SKM-1 treated with dmso at 0.1 percent for 144 hours (cell line): Measurements from ENCODE around the gene CHD5.

Experiments used
- DNase-seq: peaks from one replicate; lab custom pipeline; 2025; ENCODE audit not compliant: unreplicated experiment; lab: John Stamatoyannopoulos, UW

The CHD5 gene

DNA sequence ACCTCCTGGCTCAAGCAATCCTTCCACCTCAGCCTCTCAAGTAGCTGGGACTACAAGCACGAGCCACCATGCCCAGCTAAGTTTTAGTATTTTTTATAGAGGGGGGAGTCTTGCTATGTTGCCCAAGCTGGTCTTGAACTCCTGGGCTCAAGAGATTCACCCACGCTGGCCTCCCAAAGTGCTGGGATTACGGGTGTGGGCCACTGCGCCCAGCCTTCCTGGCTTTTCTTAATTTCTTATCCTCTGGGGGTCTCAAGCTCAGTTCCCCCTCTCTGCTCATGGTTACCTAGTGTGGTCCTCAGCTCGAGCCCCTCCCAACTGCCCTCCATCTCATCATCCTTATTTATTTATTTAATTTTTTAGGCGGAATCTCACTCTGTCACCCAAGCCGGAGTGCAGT lies 22.1 kb upstream of the CHD5 start:
- DNase-seq = no peak

DNA sequence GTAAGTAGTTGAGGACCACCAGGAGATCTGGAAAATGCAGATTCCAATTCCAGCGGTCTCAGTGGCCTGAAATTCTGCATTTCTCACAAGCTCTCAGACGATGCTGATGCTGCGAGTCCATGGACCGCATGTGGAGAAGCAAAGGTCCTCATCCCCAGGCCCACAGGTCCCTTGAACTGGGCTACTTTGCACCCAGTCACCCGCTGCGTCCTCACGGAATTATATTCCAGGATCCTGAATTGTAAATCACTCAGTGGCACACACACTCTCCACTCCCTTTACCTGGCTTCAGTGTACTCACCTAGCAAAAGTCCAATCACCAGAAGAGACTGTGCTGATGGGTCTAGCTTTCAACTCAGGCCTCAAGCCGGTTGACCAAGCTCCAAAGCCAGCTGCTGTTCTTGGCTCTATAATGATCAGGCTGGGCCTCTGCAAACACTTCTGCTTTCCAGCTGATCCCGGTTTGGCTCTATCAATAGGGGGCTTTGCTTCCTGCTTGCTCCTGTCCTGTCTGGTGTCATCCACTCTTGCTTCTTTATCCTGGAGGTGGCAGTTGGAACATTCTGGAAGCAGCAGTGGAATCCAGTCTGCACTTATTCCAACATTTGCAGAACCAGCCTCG lies 20.2 kb upstream of the CHD5 start:
- DNase-seq = no peak

DNA sequence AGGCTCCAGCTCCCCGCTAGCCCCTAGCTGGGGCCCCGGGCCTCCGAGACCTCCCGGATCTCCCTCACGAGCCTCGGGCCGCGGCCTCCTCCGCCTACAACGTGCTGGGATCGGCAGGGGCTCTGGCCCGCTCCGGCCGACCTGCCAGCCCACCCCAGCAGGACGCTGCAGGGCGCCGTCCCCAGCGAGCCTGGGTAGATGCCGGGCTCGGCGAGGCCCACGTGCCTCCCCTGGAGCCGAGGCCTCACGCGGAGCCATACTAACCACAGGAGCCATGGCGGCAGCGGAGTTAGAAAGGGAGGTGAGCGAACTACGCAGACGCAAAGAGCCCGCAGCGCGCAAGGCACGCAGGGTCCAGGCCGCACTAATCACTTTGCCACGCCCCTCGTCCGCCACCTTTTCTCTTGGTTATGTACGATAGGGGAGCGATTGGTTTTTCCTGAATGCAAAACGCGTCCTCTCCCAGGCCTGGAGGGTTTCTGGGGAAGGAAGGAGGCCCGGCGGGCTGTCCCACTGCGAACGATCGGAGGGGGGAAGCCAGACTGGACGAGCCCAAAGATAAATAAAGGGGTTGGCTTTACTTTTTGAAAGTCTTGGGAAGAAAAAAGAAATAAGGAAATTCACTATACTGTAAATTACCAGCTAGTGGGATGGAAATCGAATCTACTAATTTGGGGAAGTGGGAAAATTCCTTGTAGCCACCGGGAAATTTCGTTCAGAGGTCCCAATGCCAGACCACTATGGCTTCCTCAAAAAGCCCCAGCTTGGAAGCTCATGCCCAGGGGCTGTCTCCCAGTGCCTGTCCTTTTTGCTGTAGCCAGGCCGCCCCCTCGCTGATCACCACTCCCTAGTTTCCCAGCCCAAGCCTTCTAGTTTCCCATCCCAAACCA lies 19.4 kb upstream of the CHD5 start, which contains the start of gene RPL22:
RPL22 (minus strand) TSS at position 298 of the 890 bp plus-strand sequence; CDS start at position 276, 22 bp downstream.
- peak; percentile 99 for DNase-seq

DNA sequence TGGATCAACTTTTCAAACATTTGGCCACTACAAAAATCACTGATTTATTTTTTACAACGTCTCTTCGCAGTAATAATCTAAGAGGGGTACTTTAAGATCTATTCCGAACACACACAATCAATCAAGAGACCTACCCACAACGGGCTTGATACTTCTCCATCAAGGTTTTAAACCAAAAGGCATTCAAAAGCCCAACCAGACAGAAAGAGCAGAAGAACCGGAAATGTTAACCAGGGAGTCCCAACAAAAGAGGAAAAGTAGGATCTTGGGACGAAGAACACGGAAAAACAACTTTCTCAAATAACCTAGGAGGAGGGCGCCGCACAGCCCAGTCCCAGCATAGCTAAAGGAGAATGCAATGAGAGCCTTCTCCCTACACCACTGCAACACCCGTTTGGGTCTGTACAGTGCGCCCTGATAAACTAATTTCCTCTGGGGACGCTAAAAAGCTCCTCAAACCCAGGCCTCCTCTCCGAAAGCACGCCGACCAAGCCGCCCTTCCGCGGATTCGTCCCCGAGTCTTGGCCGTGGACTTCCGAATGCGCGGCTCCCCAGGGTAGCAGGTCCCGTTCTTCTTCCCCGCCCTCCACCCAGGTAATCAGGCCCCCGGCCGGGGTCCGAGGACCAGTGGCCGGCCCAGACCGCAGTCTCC lies 18.7 kb upstream of the CHD5 start:
- DNase-seq = no peak

DNA sequence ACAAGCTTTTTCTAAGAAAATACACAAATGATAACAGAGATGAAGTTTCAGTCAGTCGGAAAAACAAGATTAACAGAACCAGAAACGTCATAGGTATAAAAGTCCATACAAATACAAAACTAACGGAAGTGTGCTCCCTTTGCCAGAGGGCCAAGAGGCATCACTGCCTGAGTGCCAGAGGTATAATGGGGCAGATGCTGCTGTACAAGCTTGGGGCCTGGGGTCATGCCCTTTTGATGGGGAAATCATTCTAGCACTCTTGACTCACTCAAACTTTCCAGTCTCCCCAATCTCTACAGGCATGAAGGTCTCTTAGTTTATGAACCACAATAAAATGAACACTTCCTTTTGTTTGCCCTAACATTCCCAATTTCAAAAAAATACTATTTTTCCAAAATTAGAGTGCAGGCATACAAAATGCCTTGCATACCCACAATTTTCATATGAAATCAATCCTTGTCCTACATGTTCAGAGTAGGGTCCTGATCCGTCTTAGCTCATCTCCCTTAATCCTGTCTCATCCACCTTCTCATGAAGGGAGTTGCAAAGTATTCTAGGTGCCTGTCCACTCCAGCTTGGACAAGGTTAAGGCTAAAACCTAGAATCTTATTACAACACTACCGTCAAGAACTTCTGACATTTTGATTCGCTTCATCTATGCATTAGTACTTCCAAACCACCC lies 17.8 kb upstream of the CHD5 start:
- DNase-seq = no peak

DNA sequence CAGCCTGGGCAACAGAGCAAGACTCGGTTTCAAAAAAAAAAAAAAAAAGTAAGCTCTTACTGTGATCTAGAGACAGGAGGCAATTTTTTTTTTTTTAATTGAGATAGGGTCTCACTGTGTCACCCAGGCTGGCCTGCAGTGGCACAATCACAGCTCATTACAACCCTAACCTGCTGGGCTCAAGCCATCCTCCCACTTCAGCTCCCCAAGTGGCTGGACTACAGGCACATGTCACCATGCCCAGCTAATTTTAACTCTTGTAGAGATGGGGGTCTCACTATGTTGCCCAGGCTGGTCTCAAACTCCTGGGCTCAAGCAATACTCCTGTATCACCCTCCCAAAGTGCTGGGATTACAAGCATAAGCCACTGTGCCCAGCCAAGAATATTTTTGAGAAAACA lies 11.8 kb upstream of the CHD5 start:
- DNase-seq = no peak

DNA sequence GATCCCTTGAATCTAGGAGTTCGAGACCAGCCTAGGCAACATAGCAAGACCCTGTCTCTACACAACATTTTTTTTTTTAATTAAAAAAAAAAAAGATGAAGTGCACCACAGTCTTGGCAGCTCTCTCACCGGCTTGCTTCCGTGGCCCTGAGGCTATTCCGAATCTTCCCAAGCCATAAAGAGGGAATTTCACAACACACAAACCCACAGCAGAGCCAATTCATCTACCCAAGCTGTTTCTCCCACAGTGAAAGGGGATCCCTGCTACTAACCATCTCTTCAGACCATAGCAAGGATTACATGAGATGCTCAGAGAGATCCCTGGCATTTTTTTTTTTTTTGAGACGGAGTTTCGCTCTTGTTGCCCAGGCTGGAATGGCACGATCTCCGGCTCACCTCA lies 8.3 kb upstream of the CHD5 start:
- no peak for DNase-seq

DNA sequence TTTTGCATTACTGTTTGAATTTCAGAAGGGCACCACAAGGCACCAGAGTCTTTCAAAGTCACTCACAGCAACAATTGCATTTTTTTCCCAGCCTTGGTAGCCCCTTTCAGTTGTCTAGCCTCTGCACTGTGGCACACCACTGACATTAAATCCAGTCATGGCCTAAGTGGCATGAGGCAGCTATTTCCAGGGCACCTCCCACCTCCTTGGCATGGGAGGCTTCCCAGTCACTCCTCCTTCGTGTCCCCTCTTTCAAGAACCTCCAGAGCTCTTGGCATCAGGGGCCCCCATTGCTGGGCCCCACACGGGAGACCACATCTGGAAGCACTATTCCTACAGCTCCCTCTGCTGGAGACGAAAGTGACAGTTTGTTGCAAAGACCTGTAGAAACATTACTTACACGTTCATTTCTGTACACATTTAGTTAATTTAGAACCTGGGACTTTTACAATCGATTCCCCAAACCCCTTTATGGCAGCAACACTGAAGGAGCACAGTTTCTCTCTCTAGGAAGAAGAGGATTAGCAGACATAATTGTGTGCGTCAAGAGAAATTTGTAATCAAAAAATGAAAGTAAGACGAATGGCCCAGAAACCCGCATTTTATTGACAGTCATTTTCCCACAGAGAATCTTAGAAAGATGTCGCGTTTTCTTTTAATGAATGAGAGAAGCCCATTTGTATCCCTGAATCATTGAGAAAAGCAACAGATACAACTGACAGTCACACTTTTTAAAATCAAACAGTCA lies 5.7 kb upstream of the CHD5 start:
- no peak for DNase-seq

DNA sequence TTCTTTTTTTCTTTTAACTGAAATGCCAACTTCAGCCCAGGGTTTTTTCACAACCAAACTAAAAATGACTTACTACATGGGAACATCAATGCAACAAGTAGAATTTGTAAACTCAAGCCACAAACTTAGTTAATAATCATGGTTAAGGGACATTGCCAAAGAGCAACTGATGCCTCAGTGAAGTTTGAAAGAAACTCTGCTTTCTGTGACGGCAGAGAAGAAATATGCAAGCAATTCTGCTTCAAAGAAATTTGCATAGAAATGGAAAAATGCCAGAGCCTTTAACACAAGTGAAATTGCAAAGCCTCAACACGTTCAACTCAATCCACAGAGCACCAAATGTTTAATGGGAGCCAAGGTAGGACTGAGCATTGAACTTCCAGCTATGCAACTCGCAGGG lies 5.0 kb upstream of the CHD5 start:
- DNase-seq = no peak

DNA sequence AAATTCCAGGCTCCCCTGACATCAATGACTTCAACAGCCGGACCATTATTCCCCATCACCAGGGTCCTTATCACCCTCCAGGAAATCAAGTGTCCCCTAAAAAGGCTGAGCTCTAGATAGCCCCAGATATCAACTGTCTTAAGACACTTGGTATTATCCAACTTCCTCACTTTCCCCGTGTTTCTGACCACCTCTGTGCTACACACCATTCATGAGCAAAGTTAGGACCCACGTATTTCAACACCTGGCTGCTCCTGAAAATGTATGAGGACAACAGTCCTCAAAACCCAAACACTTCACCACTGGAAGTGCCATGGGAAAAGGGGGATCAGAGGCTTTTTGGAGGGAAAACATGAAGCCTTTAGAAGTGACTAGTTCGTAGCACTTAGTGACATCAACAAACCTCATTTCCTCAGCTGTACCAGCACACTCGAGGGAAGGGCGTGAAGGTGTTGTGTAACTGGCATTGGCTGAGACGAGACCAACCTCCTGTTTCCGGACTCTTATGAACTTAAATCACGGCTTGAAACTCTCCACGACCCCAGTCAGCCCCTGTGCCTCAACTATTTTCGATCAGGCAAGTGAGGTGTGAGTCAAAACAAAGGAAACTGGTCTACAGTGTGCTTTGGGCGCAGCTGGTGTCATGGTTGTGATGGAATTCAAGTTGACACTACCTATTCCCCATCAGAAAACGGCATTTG lies 4.1 kb upstream of the CHD5 start:
- DNase-seq = peak; percentile 24

DNA sequence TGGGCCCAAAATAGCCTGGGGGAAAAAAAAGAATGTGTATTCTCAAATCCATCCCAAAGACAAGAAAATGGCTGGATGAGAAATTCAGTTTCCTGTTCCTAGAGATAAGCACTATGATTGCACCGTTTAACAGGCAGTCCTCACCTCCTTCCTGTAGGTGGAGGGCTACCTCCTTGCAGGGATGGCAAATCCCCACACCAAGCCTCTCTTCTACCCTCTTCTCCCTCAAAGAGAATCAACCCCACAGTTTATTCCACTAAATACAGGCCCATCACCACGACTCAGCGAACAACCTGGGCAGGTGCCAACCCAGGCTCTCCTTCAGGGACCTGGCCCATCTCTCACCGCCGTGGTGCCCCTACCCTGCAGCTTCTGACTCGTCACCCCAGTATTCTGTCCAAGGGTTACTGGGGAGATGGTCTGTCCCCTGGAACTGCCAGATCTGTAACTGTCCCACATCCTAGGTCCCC lies 3.4 kb upstream of the CHD5 start:
- DNase-seq = no peak

DNA sequence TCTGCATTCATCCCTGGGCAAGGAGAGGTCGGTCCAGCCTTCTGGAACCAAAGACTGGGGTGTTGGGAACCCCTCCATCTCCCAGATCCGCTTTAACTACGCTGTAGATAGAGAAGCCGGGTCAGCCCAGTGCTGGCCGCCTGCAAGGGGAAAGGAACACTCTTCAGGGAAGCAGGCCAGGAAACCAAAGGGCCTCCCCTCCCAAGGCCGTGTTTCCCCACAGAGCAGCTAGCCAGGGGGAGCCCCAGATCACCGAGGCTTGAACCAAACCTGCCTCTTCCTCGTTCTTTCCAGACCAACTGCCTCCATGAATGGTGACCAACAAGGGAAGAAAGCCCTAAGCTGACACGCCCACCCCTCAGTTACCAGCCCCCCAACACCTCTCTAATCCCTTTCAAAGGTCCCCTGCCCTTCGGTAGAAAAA lies 1.2 kb upstream of the CHD5 start:
- DNase-seq = no peak

DNA sequence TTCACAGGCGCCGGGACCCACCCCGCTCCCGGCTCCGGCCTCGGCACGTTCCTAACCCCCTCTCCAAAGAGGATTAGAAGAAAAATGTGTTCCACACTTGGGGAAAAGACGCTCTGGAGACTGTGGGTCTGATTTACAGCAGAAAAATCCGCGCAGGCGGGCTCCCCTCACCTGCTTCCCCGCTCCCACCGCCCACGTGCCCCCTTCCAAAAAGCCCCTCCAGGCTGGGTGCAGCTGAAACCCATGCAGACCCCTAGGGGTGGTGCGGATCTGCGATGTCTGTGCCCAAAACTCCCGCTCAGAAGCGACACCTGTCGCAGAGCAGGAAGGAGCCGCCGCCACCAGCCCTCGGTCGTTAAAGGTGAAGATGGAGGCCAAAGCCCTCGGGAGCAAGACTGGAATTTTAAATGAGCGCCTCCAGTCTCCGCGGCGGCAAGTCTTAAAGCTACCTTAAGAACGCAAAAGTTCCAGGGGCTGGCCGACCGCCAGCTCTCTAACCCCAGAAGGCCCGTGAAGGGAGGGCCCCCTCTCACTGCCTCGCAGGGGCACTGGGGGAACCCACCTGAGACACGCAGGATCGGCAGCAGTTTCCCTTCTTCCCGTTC lies 688 bp upstream of the CHD5 start:
- no peak for DNase-seq

DNA sequence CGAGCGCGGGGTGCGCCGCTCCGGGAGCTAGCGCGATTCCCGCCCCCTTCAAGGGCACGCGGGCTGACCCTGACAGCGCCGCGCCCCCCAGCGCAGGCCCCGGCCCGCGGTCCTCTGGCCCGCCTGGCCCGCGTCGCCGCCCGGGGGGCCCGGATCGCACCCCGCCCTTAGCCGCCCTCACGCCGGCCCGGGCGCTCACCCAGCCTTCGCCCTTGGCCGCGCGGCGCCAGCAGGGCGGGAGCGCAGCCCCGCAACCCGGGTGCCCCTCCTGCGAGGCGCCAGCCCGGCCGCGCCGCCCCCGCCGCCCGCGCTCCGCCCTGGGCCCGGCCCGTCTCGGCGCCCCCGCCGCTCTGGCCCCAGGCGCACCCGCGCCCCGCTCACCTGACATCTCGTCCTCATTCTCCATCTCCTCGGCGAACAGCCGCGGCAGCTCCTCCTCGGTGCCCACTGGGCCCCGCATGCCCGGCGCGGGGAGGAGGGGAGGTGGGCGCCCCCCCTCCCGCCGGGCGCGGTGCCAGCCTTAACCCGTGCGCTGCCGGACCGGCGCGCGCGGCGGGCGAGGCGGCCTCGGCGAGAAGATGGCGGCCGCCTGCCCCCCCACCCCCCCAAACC lies 451 bp downstream of the CHD5 start:
- no peak for DNase-seq

DNA sequence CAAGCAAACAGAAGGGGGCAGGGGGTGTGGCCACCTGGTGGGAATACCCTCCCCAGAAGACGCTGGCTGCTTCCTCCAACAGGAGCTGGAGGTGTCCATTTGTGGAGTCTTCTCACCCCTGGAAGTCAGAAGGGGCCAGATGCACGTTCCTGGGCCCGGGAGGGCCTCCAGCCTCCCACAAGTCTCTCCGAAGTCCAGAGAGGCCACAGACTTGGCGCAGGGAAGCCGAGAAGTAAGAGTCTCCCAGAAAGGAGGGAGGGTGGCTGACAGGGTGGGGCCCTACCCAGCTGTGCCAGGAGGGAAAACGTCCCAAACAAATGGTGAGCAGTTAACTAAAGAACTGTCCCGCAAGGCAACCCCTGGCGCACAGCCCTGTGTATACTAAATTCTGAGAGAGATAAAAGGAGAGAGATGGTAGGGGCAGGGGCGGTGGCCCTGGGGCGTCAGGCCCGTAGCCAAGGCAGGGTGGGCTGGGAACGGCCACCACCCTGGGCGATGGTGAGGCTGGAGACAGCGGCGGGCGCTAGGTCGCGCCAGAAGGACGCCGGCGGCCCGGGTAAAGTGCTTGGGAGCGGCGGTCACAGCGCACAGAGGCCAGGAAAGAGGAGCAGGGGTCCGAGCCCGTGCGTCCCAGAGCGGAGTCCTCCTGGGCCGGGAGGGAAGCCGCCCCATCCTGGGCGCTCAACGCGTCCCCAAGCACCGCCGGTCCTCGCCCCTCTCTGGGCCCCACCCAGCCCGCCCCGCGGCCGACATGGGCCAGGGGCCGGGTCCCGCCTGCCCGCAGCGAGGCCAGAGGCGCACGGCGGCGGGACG lies 1.2 kb downstream of the CHD5 start:
- DNase-seq = no peak

DNA sequence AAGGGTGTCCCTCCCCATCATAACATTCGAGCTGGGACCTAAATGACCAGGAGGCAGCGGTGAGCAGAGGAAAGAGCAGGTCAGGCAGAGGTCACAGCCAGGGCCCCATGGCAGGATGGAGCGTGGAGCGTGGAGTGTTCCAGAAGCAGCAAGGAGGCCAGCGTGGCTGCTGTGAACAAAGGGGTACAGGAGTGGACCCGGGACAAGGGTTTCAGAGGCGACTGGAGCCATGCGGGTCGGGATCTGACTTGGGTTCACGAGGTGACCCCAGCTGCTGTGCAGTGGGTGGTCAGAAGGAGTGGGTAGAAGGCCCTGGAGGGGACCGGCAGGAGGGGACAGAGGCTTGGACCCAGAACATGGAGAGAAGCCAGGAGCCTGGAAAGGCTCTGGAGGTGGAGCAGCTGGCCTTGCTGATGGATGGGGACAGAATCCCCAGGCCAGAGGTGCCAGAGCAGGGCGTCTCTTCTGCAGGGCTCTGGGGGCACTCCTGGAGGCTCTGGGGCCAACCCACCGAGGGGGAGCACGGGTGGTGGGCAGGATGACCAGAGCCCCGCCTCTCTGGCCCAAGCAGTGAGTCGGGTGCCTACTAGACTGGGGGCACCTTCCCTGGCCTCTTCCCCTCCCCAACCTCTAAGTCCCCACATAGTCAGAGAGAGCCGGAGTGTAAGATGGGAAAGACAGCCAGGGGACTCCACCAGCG lies 2.3 kb downstream of the CHD5 start:
- DNase-seq = no peak

DNA sequence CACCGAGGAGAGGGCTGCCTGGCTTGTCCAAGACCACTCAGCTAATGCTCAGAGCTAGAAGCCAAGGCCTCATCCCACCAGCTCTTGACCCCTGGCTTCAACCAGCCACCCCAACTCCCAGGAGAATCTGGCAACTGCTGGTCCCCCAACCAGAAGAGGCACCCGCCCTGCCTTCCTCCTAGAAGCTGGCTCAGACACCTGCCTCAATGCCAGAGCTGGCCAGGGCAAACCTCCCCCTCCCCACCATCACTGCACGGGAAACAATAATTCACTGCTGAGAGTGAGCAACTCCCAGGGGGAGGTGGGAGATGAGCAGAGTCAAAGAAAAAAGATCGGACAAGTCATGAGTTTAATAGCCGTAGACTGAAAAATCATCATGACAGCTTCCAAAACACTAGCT lies 3.3 kb downstream of the CHD5 start:
- no peak for DNase-seq

DNA sequence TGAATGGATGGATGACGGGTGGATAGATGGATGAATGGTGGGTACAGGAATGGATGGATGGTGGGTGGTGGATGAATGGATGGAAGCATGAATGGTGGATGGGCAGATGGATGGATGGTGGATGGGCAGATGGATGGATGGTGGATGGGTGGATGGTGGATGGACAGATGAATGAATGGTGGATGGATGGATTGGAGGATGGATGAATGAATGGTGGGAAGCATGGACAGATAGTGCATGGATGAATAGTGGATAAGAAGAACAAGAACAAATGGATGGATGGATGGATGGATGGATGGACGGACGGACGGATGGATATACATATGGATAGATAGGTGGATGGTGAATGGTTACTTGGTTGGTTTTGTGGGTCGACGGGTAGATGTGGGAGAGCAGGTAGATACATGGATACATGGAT lies 4.7 kb downstream of the CHD5 start:
- no peak for DNase-seq
